ENCODE measurements around the gene GPC4. TPM values are rescaled to one million over a fixed set of nuclear protein-coding genes. Genes with fewer than 3 reads are reported as not detected.
A peak's percentile ranks its signal among the peaks of the same experiment; 100 is the strongest.

The GPC4 gene
- total and polyA plus RNA-seq, 2 experiments from 2014 or later, result 124 to 183 TPM

DNA sequence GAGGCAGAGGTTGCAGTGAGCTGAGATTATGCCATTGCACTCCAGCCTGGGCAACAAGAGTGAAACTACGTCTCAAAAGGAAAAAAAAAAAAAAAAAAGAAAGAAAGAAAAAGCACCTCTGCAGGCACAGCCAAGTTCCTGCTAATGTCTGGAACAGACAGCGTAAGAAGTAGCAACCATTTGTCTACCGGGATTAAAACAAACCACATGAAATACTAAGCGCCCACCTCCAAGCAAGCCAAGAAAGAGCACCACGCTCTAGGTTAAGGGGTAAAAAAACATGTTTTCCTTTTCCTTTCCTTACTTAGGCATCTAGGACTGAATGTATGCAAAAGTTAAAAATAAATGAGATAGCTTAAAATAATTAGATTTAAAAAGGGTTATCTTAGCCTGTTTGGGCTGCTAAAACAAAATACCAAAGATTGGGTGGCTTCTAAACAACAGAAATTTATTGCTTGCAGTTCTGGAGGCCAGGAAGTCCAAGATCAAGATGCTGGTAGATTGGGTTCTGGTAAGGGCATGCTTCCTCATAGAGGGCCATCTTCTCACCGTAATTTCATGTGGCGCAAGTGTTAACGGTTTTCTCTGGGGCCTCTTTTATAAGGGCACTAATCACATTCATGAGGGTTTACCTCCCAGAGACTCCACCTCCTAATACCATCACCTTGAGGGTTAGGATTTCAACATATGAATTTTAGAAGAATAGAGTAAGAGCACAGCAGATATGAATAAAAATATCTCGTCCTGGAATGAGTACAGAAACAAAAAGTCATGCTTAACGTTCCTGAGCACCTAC, 12.3 kb downstream of the GPC4 start:
- peaks cover 28% of the 10 kb centered on the region for H4K20me1 ChIP-seq (replicated peaks; ENCODE audit: insufficient read depth)
- no peaks in the 10 kb centered on the region for H3K9me2 ChIP-seq (ENCODE audit: insufficient read depth)
- H2AFZ ChIP-seq, result no peak overlapping the region
- DNase-seq (ENCODE audit: low spot score), result no peak
- H3K4me2 ChIP-seq, result no peak overlapping the region
- no peak overlapping the region for H3K4me3 Mint-ChIP-seq
- no peaks in the 10 kb centered on the region for H3F3A ChIP-seq (replicated peaks; ENCODE audit: low read depth)
- ATAC-seq, result no peak
- TF ChIP-seq EZH2 (IDR thresholded peaks at IDR 0.05; ENCODE audit: low read depth, unreplicated experiment) (no peak), EZH2phosphoT487 (IDR thresholded peaks at IDR 0.05; ENCODE audit: unreplicated experiment) (no peak), ZNF331 (CRISPR knock-in tag; IDR thresholded peaks at IDR 0.05; ENCODE audit: low read depth) (no peak), ZNF114 (CRISPR knock-in tag; IDR thresholded peaks at IDR 0.05) (no peak), STAT1 (IDR thresholded peaks at IDR 0.05; ENCODE audit: unreplicated experiment) (no peak), CREB1 (CRISPR knock-in tag; IDR thresholded peaks at IDR 0.05; ENCODE audit: low read depth) (no peak), POLR2AphosphoS5 (IDR thresholded peaks at IDR 0.05; ENCODE audit: low read depth) (no peak), NANOG (IDR thresholded peaks at IDR 0.05; ENCODE audit: borderline replicate concordance) (no peak)
- TF ChIP-seq, protein P1, sequence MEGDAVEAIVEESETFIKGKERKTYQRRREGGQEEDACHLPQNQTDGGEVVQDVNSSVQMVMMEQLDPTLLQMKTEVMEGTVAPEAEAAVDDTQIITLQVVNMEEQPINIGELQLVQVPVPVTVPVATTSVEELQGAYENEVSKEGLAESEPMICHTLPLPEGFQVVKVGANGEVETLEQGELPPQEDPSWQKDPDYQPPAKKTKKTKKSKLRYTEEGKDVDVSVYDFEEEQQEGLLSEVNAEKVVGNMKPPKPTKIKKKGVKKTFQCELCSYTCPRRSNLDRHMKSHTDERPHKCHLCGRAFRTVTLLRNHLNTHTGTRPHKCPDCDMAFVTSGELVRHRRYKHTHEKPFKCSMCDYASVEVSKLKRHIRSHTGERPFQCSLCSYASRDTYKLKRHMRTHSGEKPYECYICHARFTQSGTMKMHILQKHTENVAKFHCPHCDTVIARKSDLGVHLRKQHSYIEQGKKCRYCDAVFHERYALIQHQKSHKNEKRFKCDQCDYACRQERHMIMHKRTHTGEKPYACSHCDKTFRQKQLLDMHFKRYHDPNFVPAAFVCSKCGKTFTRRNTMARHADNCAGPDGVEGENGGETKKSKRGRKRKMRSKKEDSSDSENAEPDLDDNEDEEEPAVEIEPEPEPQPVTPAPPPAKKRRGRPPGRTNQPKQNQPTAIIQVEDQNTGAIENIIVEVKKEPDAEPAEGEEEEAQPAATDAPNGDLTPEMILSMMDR (conservative IDR thresholded peaks at IDR 0.05; ENCODE audit: low read depth in 2 of 2), result no peak
- TF ChIP-seq, protein P2, sequence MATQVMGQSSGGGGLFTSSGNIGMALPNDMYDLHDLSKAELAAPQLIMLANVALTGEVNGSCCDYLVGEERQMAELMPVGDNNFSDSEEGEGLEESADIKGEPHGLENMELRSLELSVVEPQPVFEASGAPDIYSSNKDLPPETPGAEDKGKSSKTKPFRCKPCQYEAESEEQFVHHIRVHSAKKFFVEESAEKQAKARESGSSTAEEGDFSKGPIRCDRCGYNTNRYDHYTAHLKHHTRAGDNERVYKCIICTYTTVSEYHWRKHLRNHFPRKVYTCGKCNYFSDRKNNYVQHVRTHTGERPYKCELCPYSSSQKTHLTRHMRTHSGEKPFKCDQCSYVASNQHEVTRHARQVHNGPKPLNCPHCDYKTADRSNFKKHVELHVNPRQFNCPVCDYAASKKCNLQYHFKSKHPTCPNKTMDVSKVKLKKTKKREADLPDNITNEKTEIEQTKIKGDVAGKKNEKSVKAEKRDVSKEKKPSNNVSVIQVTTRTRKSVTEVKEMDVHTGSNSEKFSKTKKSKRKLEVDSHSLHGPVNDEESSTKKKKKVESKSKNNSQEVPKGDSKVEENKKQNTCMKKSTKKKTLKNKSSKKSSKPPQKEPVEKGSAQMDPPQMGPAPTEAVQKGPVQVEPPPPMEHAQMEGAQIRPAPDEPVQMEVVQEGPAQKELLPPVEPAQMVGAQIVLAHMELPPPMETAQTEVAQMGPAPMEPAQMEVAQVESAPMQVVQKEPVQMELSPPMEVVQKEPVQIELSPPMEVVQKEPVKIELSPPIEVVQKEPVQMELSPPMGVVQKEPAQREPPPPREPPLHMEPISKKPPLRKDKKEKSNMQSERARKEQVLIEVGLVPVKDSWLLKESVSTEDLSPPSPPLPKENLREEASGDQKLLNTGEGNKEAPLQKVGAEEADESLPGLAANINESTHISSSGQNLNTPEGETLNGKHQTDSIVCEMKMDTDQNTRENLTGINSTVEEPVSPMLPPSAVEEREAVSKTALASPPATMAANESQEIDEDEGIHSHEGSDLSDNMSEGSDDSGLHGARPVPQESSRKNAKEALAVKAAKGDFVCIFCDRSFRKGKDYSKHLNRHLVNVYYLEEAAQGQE (IDR thresholded peaks at IDR 0.05; ENCODE audit: unreplicated experiment), result no peak
- TF ChIP-seq, protein P3, sequence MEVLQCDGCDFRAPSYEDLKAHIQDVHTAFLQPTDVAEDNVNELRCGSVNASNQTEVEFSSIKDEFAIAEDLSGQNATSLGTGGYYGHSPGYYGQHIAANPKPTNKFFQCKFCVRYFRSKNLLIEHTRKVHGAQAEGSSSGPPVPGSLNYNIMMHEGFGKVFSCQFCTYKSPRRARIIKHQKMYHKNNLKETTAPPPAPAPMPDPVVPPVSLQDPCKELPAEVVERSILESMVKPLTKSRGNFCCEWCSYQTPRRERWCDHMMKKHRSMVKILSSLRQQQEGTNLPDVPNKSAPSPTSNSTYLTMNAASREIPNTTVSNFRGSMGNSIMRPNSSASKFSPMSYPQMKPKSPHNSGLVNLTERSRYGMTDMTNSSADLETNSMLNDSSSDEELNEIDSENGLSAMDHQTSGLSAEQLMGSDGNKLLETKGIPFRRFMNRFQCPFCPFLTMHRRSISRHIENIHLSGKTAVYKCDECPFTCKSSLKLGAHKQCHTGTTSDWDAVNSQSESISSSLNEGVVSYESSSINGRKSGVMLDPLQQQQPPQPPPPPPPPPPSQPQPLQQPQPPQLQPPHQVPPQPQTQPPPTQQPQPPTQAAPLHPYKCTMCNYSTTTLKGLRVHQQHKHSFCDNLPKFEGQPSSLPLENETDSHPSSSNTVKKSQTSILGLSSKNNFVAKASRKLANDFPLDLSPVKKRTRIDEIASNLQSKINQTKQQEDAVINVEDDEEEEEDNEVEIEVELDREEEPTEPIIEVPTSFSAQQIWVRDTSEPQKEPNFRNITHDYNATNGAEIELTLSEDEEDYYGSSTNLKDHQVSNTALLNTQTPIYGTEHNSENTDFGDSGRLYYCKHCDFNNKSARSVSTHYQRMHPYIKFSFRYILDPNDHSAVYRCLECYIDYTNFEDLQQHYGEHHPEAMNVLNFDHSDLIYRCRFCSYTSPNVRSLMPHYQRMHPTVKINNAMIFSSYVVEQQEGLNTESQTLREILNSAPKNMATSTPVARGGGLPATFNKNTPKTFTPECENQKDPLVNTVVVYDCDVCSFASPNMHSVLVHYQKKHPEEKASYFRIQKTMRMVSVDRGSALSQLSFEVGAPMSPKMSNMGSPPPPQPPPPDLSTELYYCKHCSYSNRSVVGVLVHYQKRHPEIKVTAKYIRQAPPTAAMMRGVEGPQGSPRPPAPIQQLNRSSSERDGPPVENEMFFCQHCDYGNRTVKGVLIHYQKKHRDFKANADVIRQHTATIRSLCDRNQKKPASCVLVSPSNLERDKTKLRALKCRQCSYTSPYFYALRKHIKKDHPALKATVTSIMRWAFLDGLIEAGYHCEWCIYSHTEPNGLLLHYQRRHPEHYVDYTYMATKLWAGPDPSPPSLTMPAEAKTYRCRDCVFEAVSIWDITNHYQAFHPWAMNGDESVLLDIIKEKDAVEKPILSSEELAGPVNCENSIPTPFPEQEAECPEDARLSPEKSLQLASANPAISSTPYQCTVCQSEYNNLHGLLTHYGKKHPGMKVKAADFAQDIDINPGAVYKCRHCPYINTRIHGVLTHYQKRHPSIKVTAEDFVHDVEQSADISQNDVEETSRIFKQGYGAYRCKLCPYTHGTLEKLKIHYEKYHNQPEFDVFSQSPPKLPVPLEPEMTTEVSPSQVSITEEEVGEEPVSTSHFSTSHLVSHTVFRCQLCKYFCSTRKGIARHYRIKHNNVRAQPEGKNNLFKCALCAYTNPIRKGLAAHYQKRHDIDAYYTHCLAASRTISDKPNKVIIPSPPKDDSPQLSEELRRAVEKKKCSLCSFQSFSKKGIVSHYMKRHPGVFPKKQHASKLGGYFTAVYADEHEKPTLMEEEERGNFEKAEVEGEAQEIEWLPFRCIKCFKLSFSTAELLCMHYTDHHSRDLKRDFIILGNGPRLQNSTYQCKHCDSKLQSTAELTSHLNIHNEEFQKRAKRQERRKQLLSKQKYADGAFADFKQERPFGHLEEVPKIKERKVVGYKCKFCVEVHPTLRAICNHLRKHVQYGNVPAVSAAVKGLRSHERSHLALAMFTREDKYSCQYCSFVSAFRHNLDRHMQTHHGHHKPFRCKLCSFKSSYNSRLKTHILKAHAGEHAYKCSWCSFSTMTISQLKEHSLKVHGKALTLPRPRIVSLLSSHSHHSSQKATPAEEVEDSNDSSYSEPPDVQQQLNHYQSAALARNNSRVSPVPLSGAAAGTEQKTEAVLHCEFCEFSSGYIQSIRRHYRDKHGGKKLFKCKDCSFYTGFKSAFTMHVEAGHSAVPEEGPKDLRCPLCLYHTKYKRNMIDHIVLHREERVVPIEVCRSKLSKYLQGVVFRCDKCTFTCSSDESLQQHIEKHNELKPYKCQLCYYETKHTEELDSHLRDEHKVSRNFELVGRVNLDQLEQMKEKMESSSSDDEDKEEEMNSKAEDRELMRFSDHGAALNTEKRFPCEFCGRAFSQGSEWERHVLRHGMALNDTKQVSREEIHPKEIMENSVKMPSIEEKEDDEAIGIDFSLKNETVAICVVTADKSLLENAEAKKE (CRISPR knock-in tag; IDR thresholded peaks at IDR 0.05), result no peak
- TF ChIP-seq, protein P4, sequence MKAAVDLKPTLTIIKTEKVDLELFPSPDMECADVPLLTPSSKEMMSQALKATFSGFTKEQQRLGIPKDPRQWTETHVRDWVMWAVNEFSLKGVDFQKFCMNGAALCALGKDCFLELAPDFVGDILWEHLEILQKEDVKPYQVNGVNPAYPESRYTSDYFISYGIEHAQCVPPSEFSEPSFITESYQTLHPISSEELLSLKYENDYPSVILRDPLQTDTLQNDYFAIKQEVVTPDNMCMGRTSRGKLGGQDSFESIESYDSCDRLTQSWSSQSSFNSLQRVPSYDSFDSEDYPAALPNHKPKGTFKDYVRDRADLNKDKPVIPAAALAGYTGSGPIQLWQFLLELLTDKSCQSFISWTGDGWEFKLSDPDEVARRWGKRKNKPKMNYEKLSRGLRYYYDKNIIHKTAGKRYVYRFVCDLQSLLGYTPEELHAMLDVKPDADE (IDR thresholded peaks at IDR 0.05), result no peak
- peak overlapping the region; percentile 55; the same call in 1 of the 2 replicates for H3K27ac ChIP-seq (ENCODE audit: low read depth)
- peaks cover 75% of the 10 kb centered on the region for H3K36me3 Mint-ChIP-seq (ENCODE audit: low read depth)
- peaks cover 100% of the 10 kb centered on the region for H3K79me2 ChIP-seq (replicated peaks; ENCODE audit: insufficient read depth)
- H3K4me1 ChIP-seq (ENCODE audit: insufficient read depth), result peaks cover 7% of the 10 kb centered on the region
- no peak overlapping the region for H3K4me3 ChIP-seq
- H3K4me1 Mint-ChIP-seq, result peaks cover 25% of the 10 kb centered on the region
- peaks cover 11% of the 10 kb centered on the region; the same call in 1 of the 2 replicates for H3K36me3 ChIP-seq (ENCODE audit: insufficient read depth)
- H3K27ac Mint-ChIP-seq, result no peak overlapping the region
- H3K27me3 ChIP-seq (ENCODE audit: insufficient read depth), result no peaks in the 10 kb centered on the region
- no peaks in the 10 kb centered on the region; the same call in 2 of the 3 replicates for H3K9me3 Mint-ChIP-seq
- H3K27me3 Mint-ChIP-seq (ENCODE audit: insufficient read depth, low read depth, poor library complexity), result peaks cover 3% of the 10 kb centered on the region

Measured in GM23338 (cell line).